H1 (cell line): ENCODE data around the gene PAX8. TPM values are rescaled to one million over a fixed set of nuclear protein-coding genes. Genes with fewer than 3 reads are reported as not detected.

Source experiments
- CBX8 ChIP-seq: fragments of 300-800, 300-1000 bp; sonication (generic); IDR thresholded peaks from 2 replicates; pipeline ENCODE4 v1.7.1; 2016; ENCODE audit warnings: low read depth, low read length, borderline replicate concordance
- CHD7 ChIP-seq: fragments of 300-600 bp; sonication (generic); IDR thresholded peaks from 2 replicates; pipeline ENCODE4 v1.7.1; 2012; ENCODE audit warnings: low read length, moderate library complexity, mild to moderate bottlenecking, inconsistent platforms; ENCODE audit not compliant: insufficient replicate concordance
- E2F6 ChIP-seq: IDR thresholded peaks from 2 replicates; pipeline ENCODE4 v1.6.1; 2012; ENCODE audit warnings: inconsistent platforms
- MAFK ChIP-seq: IDR thresholded peaks from 2 replicates; pipeline ENCODE4 v1.6.1; 2012; ENCODE audit warnings: low read depth, mild to moderate bottlenecking, improper control_type of control experiment, low read length
- SIRT6 ChIP-seq: IDR thresholded peaks from one replicate; pipeline ENCODE4 v1.7.1; 2012; ENCODE audit warnings: low read length, inconsistent platforms
- polyA plus RNA-seq, 7 experiments: library from polyadenylated mRNA; depleted of rRNA in 3 of 7; stranded (reverse) in 5 of 7; unstranded in 2 of 7; fragments of >200 nt in 5 of 7; fragments of 200-250 nt in 2 of 7; gene quantifications; 1 replicate in 5 of 7; 2 replicates in 1 of 7; 4 replicates in 1 of 7; pipeline versions ENCODE4 v1.2.1 to v1.2.3, GENCODE V29; 2011 to 2013; ENCODE audit warnings: missing spikeins in 2 of 7, mixed read lengths in 2 of 7
- total RNA-seq: library from RNA; stranded (reverse); fragmentation: NEBNext Ultra II Directional; extraction: Animal tissue kit (Norgen Biotek cat#: 25700); gene quantifications from 2 replicates; pipeline ENCODE4 v1.2.1, GENCODE V29; 2021

Gene PAX8
- total and polyA plus RNA-seq, 2 of the 8 experiments (the other 6 are each of a cell fraction or from before 2014, with no cell fraction given): 0.02 TPM; not detected in 1

GRCh38 chr2:113208396-113208795, 70.3 kb downstream of the PAX8 start (continued):
- TF ChIP-seq CHD7 (no peak), MAFK (no peak), E2F6 (no peak), CBX8 (no peak), SIRT6 (no peak)
